Astrocyte (in vitro differentiated cells and primary cell): ENCODE data around the gene DCAF12.

Experiments used
- EZH2 ChIP-seq: IDR thresholded peaks from 2 replicates; pipeline ENCODE4 v1.6.1; 2012; ENCODE audit warnings: mild to moderate bottlenecking, low read length, inconsistent platforms; ENCODE audit not compliant: insufficient read depth
- TF ChIP-seq, protein P1 (sequence below): IDR thresholded peaks from 2 replicates; pipeline ENCODE4 v1.5.1; 2011; ENCODE audit warnings: low read depth, mild to moderate bottlenecking, inconsistent platforms, low read length, moderate library complexity; ENCODE audit not compliant: insufficient read depth

DNA sequence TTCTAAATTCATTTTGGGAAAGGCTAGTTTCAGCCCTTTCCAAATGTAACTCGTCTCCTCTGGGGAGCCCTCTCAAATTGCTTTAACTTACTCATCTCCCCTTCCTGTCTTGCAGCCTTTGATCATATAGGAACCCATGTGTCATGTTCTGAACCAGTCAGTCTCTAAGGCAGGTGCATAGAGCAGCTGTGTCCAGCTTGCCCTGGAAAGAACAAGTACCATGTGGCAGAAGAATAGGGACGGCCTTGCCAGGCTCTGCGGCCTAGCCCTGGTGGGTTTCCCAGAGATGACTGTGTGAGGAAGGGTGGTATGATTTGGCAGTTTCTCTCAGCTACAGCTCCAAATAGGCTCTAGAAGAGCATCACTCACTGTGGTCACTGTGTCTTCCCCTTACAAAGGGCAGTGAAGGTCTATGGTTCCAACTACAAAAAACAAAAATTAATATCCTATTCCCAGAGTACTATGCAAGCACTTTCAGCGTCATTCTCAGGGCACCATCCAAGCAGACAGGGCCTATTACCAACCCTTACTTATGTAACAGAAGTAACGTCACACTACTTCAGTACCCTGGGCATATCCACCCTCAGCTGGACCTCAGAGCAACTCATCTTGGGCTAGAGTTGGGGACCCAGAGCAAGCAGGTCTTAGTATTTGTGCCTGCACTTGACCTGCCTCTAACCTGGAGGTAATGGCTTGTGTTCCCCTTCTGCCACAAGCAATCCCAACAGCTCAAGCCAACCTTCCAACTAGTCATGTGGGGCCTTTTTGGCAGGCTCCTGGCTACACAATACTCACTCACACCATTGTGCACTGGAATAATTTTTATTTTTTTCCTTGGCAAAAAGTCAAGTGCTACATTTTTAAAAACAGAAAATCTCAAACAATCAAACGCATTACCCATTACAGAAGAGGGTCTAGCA is 40.7 kb downstream of the DCAF12 start:
- TF ChIP-seq EZH2 = no peak
- TF ChIP-seq, protein P1, sequence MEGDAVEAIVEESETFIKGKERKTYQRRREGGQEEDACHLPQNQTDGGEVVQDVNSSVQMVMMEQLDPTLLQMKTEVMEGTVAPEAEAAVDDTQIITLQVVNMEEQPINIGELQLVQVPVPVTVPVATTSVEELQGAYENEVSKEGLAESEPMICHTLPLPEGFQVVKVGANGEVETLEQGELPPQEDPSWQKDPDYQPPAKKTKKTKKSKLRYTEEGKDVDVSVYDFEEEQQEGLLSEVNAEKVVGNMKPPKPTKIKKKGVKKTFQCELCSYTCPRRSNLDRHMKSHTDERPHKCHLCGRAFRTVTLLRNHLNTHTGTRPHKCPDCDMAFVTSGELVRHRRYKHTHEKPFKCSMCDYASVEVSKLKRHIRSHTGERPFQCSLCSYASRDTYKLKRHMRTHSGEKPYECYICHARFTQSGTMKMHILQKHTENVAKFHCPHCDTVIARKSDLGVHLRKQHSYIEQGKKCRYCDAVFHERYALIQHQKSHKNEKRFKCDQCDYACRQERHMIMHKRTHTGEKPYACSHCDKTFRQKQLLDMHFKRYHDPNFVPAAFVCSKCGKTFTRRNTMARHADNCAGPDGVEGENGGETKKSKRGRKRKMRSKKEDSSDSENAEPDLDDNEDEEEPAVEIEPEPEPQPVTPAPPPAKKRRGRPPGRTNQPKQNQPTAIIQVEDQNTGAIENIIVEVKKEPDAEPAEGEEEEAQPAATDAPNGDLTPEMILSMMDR = no peak
